ENCODE measurements around the gene SORCS3.

DNA sequence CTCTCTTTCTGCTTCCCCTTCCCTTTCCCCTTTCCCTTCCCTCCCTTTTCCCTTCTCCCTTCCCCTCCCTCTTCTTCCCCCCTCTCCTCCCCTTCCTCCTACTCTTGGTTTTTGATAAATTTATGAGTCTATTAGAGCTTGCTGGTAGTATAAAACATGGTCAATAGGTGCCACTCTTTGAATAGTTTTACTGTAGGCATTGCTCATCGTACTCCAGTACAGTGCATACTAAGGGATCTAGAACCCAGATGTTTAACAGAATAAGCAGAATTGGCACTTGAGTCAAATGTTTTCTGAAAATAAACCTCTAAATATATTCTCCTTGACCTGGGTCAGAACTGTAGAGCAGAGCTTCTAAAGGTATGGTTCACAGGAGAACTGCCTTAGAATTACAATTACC, 126.7 kb downstream of the SORCS3 start:
- TF ChIP-seq, protein P1, sequence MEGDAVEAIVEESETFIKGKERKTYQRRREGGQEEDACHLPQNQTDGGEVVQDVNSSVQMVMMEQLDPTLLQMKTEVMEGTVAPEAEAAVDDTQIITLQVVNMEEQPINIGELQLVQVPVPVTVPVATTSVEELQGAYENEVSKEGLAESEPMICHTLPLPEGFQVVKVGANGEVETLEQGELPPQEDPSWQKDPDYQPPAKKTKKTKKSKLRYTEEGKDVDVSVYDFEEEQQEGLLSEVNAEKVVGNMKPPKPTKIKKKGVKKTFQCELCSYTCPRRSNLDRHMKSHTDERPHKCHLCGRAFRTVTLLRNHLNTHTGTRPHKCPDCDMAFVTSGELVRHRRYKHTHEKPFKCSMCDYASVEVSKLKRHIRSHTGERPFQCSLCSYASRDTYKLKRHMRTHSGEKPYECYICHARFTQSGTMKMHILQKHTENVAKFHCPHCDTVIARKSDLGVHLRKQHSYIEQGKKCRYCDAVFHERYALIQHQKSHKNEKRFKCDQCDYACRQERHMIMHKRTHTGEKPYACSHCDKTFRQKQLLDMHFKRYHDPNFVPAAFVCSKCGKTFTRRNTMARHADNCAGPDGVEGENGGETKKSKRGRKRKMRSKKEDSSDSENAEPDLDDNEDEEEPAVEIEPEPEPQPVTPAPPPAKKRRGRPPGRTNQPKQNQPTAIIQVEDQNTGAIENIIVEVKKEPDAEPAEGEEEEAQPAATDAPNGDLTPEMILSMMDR (IDR thresholded peaks at IDR 0.05): no peak
- TF ChIP-seq, protein P2, sequence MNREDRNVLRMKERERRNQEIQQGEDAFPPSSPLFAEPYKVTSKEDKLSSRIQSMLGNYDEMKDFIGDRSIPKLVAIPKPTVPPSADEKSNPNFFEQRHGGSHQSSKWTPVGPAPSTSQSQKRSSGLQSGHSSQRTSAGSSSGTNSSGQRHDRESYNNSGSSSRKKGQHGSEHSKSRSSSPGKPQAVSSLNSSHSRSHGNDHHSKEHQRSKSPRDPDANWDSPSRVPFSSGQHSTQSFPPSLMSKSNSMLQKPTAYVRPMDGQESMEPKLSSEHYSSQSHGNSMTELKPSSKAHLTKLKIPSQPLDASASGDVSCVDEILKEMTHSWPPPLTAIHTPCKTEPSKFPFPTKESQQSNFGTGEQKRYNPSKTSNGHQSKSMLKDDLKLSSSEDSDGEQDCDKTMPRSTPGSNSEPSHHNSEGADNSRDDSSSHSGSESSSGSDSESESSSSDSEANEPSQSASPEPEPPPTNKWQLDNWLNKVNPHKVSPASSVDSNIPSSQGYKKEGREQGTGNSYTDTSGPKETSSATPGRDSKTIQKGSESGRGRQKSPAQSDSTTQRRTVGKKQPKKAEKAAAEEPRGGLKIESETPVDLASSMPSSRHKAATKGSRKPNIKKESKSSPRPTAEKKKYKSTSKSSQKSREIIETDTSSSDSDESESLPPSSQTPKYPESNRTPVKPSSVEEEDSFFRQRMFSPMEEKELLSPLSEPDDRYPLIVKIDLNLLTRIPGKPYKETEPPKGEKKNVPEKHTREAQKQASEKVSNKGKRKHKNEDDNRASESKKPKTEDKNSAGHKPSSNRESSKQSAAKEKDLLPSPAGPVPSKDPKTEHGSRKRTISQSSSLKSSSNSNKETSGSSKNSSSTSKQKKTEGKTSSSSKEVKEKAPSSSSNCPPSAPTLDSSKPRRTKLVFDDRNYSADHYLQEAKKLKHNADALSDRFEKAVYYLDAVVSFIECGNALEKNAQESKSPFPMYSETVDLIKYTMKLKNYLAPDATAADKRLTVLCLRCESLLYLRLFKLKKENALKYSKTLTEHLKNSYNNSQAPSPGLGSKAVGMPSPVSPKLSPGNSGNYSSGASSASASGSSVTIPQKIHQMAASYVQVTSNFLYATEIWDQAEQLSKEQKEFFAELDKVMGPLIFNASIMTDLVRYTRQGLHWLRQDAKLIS (CRISPR knock-in tag; IDR thresholded peaks at IDR 0.05; ENCODE audit: borderline replicate concordance): no peak
- TF ChIP-seq ESRRA (CRISPR knock-in tag; IDR thresholded peaks at IDR 0.05; ENCODE audit: borderline replicate concordance) (no peak), FOXP1 (CRISPR knock-in tag; IDR thresholded peaks at IDR 0.05; ENCODE audit: borderline replicate concordance) (no peak), ZNF317 (CRISPR knock-in tag; IDR thresholded peaks at IDR 0.05; ENCODE audit: borderline replicate concordance, low read depth) (no peak), ELF4 (CRISPR knock-in tag; IDR thresholded peaks at IDR 0.05; ENCODE audit: low read depth) (no peak), MXD4 (CRISPR knock-in tag; IDR thresholded peaks at IDR 0.05; ENCODE audit: borderline replicate concordance) (no peak), RELA (CRISPR knock-in tag; IDR thresholded peaks at IDR 0.05; ENCODE audit: borderline replicate concordance) (no peak)
- TF ChIP-seq, protein P3, sequence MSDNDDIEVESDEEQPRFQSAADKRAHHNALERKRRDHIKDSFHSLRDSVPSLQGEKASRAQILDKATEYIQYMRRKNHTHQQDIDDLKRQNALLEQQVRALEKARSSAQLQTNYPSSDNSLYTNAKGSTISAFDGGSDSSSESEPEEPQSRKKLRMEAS (CRISPR knock-in tag; IDR thresholded peaks at IDR 0.05): no peak
- TF ChIP-seq, protein P4, sequence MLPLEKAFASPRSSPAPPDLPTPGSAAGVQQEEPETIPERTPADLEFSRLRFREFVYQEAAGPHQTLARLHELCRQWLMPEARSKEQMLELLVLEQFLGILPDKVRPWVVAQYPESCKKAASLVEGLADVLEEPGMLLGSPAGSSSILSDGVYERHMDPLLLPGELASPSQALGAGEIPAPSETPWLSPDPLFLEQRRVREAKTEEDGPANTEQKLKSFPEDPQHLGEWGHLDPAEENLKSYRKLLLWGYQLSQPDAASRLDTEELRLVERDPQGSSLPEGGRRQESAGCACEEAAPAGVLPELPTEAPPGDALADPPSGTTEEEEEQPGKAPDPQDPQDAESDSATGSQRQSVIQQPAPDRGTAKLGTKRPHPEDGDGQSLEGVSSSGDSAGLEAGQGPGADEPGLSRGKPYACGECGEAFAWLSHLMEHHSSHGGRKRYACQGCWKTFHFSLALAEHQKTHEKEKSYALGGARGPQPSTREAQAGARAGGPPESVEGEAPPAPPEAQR (CRISPR knock-in tag; IDR thresholded peaks at IDR 0.05): no peak
- TF ChIP-seq, protein P5, sequence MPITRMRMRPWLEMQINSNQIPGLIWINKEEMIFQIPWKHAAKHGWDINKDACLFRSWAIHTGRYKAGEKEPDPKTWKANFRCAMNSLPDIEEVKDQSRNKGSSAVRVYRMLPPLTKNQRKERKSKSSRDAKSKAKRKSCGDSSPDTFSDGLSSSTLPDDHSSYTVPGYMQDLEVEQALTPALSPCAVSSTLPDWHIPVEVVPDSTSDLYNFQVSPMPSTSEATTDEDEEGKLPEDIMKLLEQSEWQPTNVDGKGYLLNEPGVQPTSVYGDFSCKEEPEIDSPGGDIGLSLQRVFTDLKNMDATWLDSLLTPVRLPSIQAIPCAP (CRISPR knock-in tag; IDR thresholded peaks at IDR 0.05): no peak

Measured in WTC11 (cell line).